GM23338 (cell line): Measurements from ENCODE around the gene CYBA.

Source experiments
- CREB1 ChIP-seq: fragments of 250-450 bp; sonication (Bioruptor Pico); IDR thresholded peaks from 2 replicates; pipeline ENCODE4 v1.5.0; 2020; ENCODE audit warnings: low read depth, mild to moderate bottlenecking, moderate library complexity
- EZH2 ChIP-seq: fragments of 200-600 bp; sonication (generic); IDR thresholded peaks from one replicate; pipeline ENCODE4 v1.8.0; 2017; ENCODE audit warnings: antibody characterized with exemption, mild to moderate bottlenecking, low read depth; ENCODE audit not compliant: unreplicated experiment
- EZH2phosphoT487 ChIP-seq: fragments of 200-600 bp; sonication (generic); IDR thresholded peaks from one replicate; pipeline ENCODE4 v1.8.1; 2018; ENCODE audit warnings: antibody characterized with exemption; ENCODE audit not compliant: unreplicated experiment
- JUNB ChIP-seq: IDR thresholded peaks from one replicate; pipeline ENCODE4 v1.6.1; 2016; ENCODE audit warnings: antibody characterized with exemption; ENCODE audit not compliant: unreplicated experiment
- NANOG ChIP-seq: IDR thresholded peaks from 2 replicates; pipeline ENCODE4 v1.6.1; 2016; ENCODE audit warnings: antibody characterized with exemption, borderline replicate concordance
- POLR2AphosphoS5 ChIP-seq: IDR thresholded peaks from 2 replicates; pipeline ENCODE4 v1.6.1; 2016; ENCODE audit warnings: antibody characterized with exemption, low read depth
- REST ChIP-seq: IDR thresholded peaks from one replicate; pipeline ENCODE4 v1.6.1; 2018; ENCODE audit warnings: antibody characterized with exemption; ENCODE audit not compliant: unreplicated experiment
- STAT1 ChIP-seq: IDR thresholded peaks from one replicate; pipeline ENCODE4 v1.6.1; 2016; ENCODE audit warnings: antibody characterized with exemption; ENCODE audit not compliant: unreplicated experiment
- ZNF114 ChIP-seq: fragments of 250-450 bp; sonication (Bioruptor Pico); IDR thresholded peaks from 2 replicates; pipeline ENCODE4 v1.5.0; 2020; ENCODE audit warnings: mild to moderate bottlenecking, moderate library complexity
- ZNF331 ChIP-seq: fragments of 250-450 bp; sonication (Bioruptor Pico); IDR thresholded peaks from 2 replicates; pipeline ENCODE4 v1.5.0; 2020; ENCODE audit warnings: low read depth, mild to moderate bottlenecking, moderate library complexity
- ZNF462 ChIP-seq: fragments of 250-450 bp; sonication (Bioruptor Pico); IDR thresholded peaks from 2 replicates; pipeline ENCODE4 v1.5.0; 2020; ENCODE audit warnings: mild to moderate bottlenecking, moderate library complexity
- TF ChIP-seq, protein P1 (sequence below), 2 experiments: fragments of 200-600 bp in 1 of 2; sonication (generic) in 1 of 2; conservative IDR thresholded peaks; 2 replicates each; pipeline versions ENCODE4 v1.5.1 to v1.6.1; 2016 to 2017; ENCODE audit warnings: antibody characterized with exemption in 2 of 2, low read depth in 2 of 2, mild to moderate bottlenecking in 2 of 2, moderate library complexity in 1 of 2
- TF ChIP-seq, protein P2 (sequence below): IDR thresholded peaks from 2 replicates; pipeline ENCODE4 v1.6.1; 2016; ENCODE audit warnings: antibody characterized with exemption

DNA sequence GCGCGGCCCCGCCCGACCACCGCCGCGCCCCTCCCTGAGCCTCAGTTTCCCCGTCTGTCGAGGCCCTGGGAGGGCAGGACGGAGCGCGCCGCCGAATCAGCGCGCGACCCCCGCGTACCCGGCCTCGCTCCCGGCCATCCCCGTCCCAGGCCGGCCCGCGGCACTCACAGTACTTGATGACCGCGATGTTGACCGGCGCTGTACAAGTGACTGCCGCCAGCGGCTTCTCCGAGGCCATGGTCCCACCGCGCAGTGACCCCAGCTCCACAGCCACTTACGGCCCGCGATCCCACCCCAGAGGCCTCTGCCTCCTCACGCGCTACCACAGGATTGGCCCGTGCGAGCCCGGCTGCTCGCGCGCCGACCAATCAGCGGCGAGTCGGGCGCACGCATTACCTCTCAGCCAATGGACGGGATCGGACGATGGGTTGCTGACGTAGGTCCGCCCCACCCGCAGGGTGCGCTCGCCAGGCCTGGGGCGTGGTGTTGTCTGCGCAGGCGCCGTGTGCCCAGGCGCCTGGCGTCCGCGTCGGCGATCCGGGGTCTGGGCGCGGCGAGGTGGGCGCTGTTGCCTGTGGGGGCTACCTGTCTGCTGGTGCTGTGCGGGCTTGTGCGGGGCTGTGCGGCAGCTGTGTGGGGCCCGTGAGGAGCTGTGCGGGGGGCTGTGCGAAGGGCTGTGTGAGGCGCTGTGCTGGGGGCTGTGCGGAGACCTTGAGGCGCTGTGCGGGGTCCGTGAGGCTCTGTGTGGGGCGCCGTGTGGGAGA, 12.2 kb upstream of the CYBA start, which contains the start of gene MVD:
- TF ChIP-seq, protein P1, sequence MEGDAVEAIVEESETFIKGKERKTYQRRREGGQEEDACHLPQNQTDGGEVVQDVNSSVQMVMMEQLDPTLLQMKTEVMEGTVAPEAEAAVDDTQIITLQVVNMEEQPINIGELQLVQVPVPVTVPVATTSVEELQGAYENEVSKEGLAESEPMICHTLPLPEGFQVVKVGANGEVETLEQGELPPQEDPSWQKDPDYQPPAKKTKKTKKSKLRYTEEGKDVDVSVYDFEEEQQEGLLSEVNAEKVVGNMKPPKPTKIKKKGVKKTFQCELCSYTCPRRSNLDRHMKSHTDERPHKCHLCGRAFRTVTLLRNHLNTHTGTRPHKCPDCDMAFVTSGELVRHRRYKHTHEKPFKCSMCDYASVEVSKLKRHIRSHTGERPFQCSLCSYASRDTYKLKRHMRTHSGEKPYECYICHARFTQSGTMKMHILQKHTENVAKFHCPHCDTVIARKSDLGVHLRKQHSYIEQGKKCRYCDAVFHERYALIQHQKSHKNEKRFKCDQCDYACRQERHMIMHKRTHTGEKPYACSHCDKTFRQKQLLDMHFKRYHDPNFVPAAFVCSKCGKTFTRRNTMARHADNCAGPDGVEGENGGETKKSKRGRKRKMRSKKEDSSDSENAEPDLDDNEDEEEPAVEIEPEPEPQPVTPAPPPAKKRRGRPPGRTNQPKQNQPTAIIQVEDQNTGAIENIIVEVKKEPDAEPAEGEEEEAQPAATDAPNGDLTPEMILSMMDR (conservative IDR thresholded peaks at IDR 0.05; ENCODE audit: low read depth in 2 of 2): 0 out of 4 replicates have a peak, but pooled peaks of 1 of the 2 experiments have one; percentile 8
- TF ChIP-seq REST (no peak), ZNF114 (CRISPR knock-in tag) (no peak), STAT1 (no peak), EZH2phosphoT487 (no peak), EZH2 (no peak), CREB1 (CRISPR knock-in tag) (peak; percentile 90), NANOG (peak; percentile 23; the same call in 1 of the 2 replicates), JUNB (no peak), POLR2AphosphoS5 (peak; percentile 96), ZNF331 (no peak), ZNF462 (CRISPR knock-in tag) (no peak)
- TF ChIP-seq, protein P2, sequence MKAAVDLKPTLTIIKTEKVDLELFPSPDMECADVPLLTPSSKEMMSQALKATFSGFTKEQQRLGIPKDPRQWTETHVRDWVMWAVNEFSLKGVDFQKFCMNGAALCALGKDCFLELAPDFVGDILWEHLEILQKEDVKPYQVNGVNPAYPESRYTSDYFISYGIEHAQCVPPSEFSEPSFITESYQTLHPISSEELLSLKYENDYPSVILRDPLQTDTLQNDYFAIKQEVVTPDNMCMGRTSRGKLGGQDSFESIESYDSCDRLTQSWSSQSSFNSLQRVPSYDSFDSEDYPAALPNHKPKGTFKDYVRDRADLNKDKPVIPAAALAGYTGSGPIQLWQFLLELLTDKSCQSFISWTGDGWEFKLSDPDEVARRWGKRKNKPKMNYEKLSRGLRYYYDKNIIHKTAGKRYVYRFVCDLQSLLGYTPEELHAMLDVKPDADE: peak; percentile 49; the same call in 1 of the 2 replicates
